Motor neuron (in vitro differentiated cells): Measurements from ENCODE around the gene ACOT7. TPM values are rescaled to one million over a fixed set of nuclear protein-coding genes. Genes with fewer than 3 reads are reported as not detected.
A peak's percentile ranks its signal among the peaks of the same experiment; 100 is the strongest.

ENCODE experiments used
- ATAC-seq, 8 experiments: fragments of 200-7000 bp; cut with Tn5 transposase; replicated peaks in 6 of 8; 2 replicates each; pipeline ENCODE4 v1.8.0; 2021; ENCODE audit warnings: mild to moderate bottlenecking in 8 of 8, moderate library complexity in 8 of 8
- H3K27ac ChIP-seq, 2 donors: fragments of 250-450 bp; sonication (Bioruptor Pico); 2 replicates each; pipeline ENCODE4 v1.9.0; 2021; ENCODE audit warnings: antibody characterized with exemption in 2 of 2, mild to moderate bottlenecking in 2 of 2, moderate library complexity in 1 of 2
- H3K4me1 ChIP-seq, 2 donors: fragments of 250-450 bp; sonication (Bioruptor Pico); replicated peaks in 1 of 2; 2 replicates each; pipeline ENCODE4 v1.6.1; 2021; ENCODE audit warnings: antibody characterized with exemption in 2 of 2, mild to moderate bottlenecking in 2 of 2, moderate library complexity in 1 of 2
- H3K4me3 ChIP-seq, 5 donors: fragments of 250-450 bp; sonication (Bioruptor Pico); 2 replicates each; pipeline ENCODE4 v1.9.0; 2021; ENCODE audit warnings: antibody characterized with exemption in 5 of 5, mild to moderate bottlenecking in 5 of 5, moderate library complexity in 4 of 5
- WGBS, 10 experiments: fragments of 450-650 bp; shearing (Covaris generic); methylation state at CpG; one replicate each; pipeline ENCODE4 v1.0.0; 2022; 5-methylcytosine and 5-hydroxymethylcytosine counted together
- in situ Hi-C, 9 experiments: fragments of 400-800 bp; cut with MboI; loops; one replicate each; pipeline ENCODE4 v1.15.0; 2021; ENCODE audit warnings: low sequenced_read_pairs in 9 of 9, low pct_unique_long_range_greater_than_20kb in 2 of 9; ENCODE audit not compliant: unreplicated experiment in 9 of 9
- total RNA-seq, 8 experiments: library from RNA; unstranded; fragments of 300-600 nt; gene quantifications; 2 replicates each; pipeline versions ENCODE4 v1.2.3 to v1.2.4, GENCODE V29; 2022

The ACOT7 gene
- total RNA-seq, 8 experiments from 2014 or later: 6.9 to 127 (median 80.5) TPM

DNA sequence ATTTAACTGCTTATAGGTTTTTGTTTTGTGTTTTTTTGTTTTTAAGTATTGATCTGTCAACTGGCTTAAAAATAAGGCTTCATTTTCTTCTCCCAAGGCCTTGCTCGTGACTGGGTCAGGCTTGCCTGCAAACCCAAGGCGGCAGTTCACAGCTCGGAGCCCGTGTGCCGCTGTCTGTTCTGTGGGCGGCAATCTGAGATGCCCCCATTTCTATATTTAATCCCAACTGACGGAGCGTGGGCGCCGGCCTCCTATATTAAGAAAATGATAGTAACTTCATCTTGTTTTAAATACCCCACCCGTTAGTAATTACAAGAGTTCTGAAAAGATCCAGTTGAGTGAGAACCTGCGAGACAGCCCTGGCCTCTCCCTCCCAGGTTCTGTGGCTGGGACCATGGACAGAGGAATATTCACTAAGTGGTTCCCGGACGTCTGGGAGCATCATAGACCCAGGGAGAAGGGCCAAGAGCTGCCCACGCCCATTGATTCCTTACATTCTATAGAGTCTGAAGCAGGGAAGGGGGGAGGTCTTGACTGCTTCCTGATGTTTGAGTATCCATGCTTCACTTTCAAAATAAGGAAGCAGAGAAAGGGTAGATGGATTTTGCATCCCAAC is 90.1 kb downstream of the ACOT7 start:
- ATAC-seq: peak in 1 of 8 experiments; percentile 36
- 50 to 98% (median 93%) methylated on average over 1 to 15 of the region's 15 CpGs; no CpG with 5 or more reads in 2 of the 10 experiments for WGBS, 10 experiments
- in situ Hi-C loops: no loop called here
- no peaks in the 10 kb centered on the region for H3K4me1 ChIP-seq
- no peak overlapping the region for H3K4me3 ChIP-seq
- H3K27ac ChIP-seq: no peak overlapping the region

DNA sequence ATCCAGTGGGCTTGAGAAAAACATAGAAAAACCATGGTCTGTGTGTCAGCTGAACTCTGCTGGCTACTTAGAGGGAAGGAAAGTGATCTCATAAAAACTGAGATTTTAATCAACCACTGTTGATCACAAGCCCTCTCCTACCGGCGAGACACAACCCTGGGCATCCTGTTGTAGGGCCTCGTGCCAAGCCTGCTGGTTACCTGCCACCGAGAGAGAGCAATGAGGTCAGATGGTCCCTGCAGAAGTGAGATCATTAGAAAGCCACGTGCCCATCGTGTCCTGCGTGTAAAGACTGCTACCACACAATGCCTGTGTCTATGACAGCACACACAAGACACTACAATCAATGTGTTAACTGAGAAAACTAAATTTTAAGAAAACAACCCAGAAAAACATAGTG is 91.0 kb downstream of the ACOT7 start:
- Histone ChIP-seq H3K4me3 (no peak overlapping the region), H3K4me1 (no peaks in the 10 kb centered on the region), H3K27ac (no peak overlapping the region)
- WGBS, 10 experiments: 87 to 100% (median 100%) methylated on average over 2 to 7 of the region's 7 CpGs; no CpG with 5 or more reads in 4 of the 10 experiments
- ATAC-seq: no peak
- in situ Hi-C loops: no loop called here

DNA sequence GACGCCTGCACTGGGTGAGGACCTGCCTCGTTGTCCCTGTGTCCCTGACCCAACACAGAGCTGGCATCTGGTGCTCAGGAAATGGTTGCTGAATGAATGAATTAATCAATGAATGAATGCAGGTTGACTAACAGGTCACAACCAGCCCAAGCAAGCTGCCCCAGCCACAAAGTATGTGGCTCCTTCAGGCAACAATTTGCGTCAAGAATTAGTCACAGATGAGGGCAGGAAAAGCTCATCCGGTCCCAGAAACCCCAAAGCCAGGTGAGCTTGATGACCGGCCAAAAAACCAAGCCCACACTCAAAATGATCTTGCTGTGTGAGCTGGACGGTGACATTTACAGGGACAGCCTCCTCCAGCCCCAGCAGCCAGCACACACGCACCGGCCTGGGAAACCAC is 92.0 kb downstream of the ACOT7 start:
- no peak overlapping the region for H3K4me3 ChIP-seq
- no peak overlapping the region for H3K27ac ChIP-seq
- ATAC-seq: no peak
- WGBS, 10 experiments: 17 to 100% (median 82%) methylated on average over 1 to 8 of the region's 8 CpGs; no CpG with 5 or more reads in 1 of the 10 experiments
- no peaks in the 10 kb centered on the region for H3K4me1 ChIP-seq
- in situ Hi-C loops: no loop called here

DNA sequence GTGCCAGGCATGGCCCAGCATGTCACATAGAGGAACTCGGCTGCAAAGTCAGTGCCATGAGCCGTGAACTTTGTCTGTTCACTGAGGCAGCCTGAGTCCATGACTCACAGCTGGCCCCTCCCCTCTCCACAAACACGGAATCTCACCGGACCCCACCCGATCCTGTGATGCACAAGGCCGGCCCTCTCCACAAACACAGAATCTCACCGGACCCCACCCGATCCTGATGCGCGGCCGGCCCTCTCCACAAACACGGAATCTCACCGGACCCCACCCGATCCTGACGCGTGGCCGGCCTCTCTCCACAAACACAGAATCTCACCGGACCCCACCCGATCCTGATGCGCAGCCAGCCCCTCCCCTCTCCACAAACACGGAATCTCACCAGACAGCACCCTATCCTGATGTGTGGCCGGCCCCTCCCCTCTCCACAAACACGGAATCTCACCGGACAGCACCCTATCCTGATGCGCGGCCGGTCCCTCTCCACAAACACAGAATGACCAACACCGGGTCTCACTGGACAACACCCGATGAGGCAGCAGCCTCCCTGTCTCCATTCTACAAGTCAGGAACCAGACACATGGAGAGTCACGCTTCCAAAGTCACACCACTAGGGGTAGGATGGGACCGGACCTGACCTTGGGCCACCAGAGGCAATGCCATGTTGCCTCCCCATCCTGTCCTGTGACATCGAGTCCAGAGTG is 93.1 kb downstream of the ACOT7 start:
- Histone ChIP-seq H3K4me3 (no peak overlapping the region), H3K27ac (no peak overlapping the region), H3K4me1 (no peaks in the 10 kb centered on the region)
- WGBS, 10 experiments: 53 to 100% (median 96%) methylated on average over 1 to 5 of the region's 32 CpGs; no CpG with 5 or more reads in 5 of the 10 experiments
- in situ Hi-C loops: no loop called here
- ATAC-seq: peak in 3 of 8 experiments; percentile 66 to 93 (median 91)

DNA sequence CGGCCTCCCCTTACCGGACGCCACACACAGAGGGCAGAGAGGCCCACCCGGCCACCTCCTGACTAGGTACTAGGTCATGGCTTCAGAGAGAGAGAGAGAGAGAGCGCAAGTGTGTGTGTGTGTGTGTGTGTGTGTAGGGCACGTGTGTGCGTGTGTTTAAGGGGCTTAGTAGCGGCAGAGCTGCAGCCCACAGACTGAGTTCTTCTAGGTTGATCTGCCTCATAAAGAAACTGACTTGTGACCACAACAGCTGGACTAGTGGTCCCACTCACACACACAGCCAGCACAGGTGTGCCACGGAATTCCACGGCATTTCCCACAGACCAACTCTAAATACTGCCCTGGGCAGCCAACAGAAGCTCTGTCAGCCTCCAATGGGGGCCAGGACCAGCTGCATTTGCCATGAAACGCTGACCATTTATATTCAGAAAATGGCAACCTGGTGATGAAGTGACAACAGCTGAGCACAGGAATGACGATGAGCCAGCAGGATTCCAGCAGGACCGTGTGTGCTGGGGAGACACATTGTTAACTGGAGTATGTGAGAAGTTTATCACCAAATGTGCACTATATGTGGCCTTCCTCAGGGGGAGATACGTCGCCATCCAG is 93.9 kb downstream of the ACOT7 start:
- 84 to 100% (median 91%) methylated on average over 1 to 12 of the region's 15 CpGs; no CpG with 5 or more reads in 2 of the 10 experiments for WGBS, 10 experiments
- no peak for ATAC-seq
- in situ Hi-C loops: no loop called here
- no peak overlapping the region for H3K4me3 ChIP-seq
- H3K27ac ChIP-seq: no peak overlapping the region
- H3K4me1 ChIP-seq: no peaks in the 10 kb centered on the region

DNA sequence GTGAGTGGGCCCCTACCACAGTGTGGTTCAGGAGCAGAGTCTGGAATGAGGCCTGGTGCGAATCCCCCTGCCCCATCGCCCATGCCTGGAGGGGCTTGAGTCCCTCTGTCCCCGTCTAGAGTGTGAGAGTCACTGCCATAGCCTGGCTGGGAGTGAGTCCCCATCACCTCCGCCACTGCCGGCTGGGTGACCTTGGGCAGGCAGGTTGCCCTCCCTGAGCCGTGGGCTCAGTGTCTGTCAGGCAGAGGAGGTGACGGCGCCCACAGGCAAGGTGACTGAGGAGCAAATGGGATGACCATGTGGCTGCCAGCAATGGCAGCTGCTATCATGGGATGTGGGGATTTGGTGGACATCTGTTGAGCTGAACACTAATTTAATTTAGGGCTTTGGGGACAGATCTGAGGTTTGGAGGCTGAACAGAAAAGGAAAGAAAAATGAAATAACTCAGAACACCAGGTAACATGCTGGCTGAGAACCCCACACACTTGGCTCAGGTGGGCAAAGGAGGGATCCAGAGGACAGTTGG is 94.6 kb downstream of the ACOT7 start:
- Histone ChIP-seq H3K27ac (no peak overlapping the region), H3K4me1 (no peaks in the 10 kb centered on the region), H3K4me3 (no peak overlapping the region)
- in situ Hi-C loops: no loop called here
- WGBS, 10 experiments: 83 to 100% (median 95%) methylated on average over 2 to 4 of the region's 8 CpGs; no CpG with 5 or more reads in 7 of the 10 experiments
- ATAC-seq: no peak

DNA sequence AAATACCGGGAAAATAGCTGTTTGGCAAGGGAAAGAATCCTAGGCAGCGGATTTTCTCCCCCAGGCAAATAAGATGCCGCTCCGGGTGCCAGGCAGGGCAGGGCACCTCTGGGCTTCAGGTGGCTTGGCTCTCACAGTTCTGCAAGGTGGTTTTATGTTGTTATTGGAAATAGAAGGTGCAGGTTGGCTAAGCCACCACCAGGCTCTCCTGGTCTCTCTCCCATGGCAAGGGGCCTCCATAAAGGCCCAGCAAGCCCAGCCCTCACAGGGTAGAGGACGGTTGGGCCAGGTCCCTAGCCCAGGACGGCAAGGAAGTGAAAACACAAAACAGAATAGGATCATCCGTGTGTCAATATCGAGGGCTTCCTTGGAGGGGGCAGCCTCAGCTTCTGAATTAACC is 95.0 kb downstream of the ACOT7 start:
- no peak overlapping the region for H3K4me3 ChIP-seq
- no peaks in the 10 kb centered on the region for H3K4me1 ChIP-seq
- in situ Hi-C loops: no loop called here
- WGBS, 10 experiments: 81 to 100% (median 92%) methylated on average over 2 to 8 of the region's 8 CpGs; no CpG with 5 or more reads in 3 of the 10 experiments
- no peak overlapping the region for H3K27ac ChIP-seq
- no peak for ATAC-seq

DNA sequence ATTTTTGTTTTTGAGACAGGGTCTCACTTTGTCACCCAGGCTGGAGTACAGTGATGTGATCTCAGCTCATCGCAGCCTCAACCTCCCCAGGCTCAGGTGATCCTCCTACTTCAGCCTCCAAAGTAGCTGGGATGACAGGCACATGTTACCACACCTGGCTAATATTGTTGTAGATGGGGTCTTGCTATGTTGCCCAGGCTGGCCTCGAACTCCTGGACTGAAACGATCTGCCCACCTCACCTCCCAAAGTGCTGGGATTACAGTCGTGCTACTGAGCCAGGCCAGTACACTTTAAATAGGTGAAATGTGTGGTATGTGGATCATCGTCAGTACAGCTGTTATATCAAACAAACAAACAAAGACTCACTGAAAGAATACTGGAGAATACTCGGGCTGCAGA is 97.7 kb downstream of the ACOT7 start:
- ATAC-seq: no peak
- WGBS, 10 experiments: 80 to 100% (median 91%) methylated on average over 1 to 6 of the region's 6 CpGs; no CpG with 5 or more reads in 2 of the 10 experiments

DNA sequence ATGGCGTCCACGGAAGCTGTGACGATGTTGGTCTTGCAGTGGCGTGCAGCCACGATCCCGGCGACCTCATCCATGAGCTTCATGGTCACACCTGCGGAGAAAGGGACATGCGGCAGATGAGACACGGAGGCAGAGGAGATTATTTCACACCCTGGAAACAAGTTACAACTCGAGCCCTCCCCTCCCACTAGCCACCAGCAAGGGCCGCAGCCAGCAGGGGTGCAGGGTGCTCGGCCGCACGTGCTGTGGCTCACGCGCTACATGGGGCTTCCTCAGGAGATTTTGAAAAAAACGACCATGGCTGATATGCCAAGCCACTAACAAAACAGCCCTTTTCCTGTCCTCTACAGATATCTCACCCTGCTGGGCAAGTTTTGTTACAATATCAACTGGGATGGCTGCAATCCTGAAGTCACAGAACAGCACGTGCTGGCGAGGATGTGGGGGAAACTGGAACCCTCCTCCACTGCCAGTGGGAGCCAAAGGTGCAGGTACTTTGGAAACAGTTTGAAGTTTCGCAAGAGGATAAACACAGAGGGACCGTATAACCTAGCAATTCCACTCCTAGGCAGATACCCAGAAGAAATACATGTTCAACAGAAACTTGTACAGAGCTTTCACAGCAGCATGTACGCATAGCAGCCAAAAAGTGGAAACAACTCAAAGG is 98.5 kb downstream of the ACOT7 start:
- H3K4me3 ChIP-seq: no peak overlapping the region
- WGBS, 10 experiments: 78 to 100% (median 91%) methylated on average over 2 to 21 of the region's 23 CpGs
- in situ Hi-C loops: no loop called here
- no peak overlapping the region for H3K27ac ChIP-seq
- H3K4me1 ChIP-seq: no peaks in the 10 kb centered on the region
- no peak for ATAC-seq

More for the DNA sequence above, 97.7 kb downstream of the ACOT7 start:
- no peaks in the 10 kb centered on the region for H3K4me1 ChIP-seq
- H3K27ac ChIP-seq: no peak overlapping the region
- no peak overlapping the region for H3K4me3 ChIP-seq
- in situ Hi-C loops: no loop called here

DNA sequence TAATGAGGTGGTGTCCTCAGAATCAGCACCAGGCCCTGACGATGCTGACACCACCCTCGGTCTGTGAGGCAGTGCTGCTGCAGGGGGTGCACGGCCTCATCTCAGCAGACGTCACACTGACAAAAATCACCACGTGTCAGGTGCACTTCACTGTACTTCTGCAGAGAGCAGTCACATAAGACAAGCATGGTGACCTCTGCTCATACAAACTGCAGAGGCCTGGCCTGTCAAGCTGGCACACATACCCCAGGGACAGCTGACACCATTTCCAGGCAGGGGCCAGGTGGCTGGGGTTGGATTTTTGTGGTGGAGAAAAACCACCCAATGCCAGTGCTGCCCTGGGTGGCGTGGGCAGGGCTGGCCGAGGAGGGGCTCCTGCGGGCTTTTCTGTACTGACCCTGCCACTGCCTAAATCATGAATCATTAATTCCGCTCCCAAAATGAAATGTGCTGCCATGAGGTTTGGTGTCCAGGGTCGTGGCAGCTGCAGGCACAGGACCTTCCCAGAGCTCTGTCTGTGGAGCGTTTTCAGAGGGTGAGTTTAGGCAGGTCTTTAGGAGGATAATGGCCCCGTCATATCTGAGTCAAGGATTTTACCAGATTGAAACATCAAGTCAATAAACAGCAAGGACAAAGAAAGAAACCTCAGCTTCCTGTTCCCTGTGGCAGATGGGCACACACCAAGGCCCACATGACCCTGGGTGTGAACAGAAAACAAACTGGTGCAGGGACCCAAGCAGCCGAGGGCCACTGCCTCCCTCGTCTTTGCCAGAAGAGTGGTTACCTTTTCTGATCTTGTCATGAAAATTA is 99.3 kb downstream of the ACOT7 start:
- in situ Hi-C loops: no loop called here
- H3K27ac ChIP-seq: no peak overlapping the region
- no peaks in the 10 kb centered on the region for H3K4me1 ChIP-seq
- WGBS, 10 experiments: 73 to 100% (median 86%) methylated on average over 2 to 13 of the region's 14 CpGs; no CpG with 5 or more reads in 2 of the 10 experiments
- no peak for ATAC-seq
- no peak overlapping the region for H3K4me3 ChIP-seq

DNA sequence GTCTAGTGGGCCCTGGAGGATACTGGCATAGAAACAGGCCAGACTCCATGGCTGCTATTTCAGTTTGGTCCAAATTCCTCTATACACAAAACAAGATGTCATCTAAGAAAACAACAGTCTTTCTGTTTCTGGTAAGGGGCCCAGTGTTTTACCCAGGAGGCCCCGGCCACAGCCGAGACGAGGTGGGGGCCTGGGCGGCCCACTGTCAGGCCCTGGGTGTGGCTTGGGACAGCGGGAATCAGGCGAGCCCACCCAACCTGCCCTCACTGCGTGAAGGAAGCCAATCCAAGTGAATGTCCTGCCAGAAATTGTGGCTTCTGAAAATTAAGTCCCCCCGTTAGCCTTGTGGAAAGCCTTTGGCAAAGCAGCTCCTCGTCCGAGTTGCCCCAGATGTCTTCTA is 101.5 kb downstream of the ACOT7 start:
- ATAC-seq: peak in 1 of 8 experiments; percentile 22
- 40 to 96% (median 81%) methylated on average over 1 to 10 of the region's 10 CpGs; no CpG with 5 or more reads in 1 of the 10 experiments for WGBS, 10 experiments
- H3K4me1 ChIP-seq: no peaks in the 10 kb centered on the region
- in situ Hi-C loops: no loop called here
- H3K4me3 ChIP-seq: no peak overlapping the region
- H3K27ac ChIP-seq: no peak overlapping the region

DNA sequence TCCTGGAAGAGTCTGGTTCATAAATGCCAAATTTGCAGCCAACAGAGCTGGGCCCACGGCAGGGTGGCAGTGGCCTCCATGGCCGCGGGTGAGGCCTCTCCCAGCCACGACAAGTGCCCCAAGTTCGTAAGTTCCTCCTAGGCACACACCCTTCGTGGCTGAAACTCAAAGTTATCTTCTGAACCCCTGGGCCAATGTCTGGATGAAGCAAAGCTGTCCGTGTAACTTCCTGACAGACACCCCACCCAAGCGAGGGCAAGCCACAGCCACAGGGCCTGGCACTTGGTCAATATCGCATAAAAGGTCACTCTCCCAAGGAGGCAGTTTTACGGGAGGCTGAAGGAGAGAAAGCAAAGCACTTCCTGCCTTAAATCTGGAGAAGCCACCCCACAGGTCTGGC is 104.9 kb downstream of the ACOT7 start:
- in situ Hi-C loops: no loop called here
- no peak for ATAC-seq
- H3K4me3 ChIP-seq: no peak overlapping the region

More for the DNA sequence above, 104.9 kb downstream of the ACOT7 start:
- H3K4me1 ChIP-seq: peaks cover 0 to 2% of the 10 kb centered on the region in 2 donors
- no peak overlapping the region for H3K27ac ChIP-seq
- 39 to 95% (median 93%) methylated on average over 3 to 10 of the region's 10 CpGs; no CpG with 5 or more reads in 2 of the 10 experiments for WGBS, 10 experiments
